ENCODE results near the gene RBPJ. TPM values are rescaled to one million over a fixed set of nuclear protein-coding genes. Genes with fewer than 3 reads are reported as not detected.
A peak's percentile ranks its signal among the peaks of the same experiment; 100 is the strongest.

Gene RBPJ
- total and polyA plus RNA-seq, 2 of the 8 experiments (the other 6 are each of a cell fraction or from before 2014, with no cell fraction given): 65.5 to 217 TPM

- Histone ChIP-seq H2BK12ac (ENCODE audit: low read depth, low read length) (peak overlapping the region; percentile 96; the same call in 1 of the 2 replicates), H3K4me3 (ENCODE audit: extremely low read depth in 1 of 4, insufficient read depth in 2 of 4, low read depth in 3 of 4, low read length in 4 of 4) (no peak overlapping the region), H3K4me2 (ENCODE audit: insufficient read depth in 1 of 2, low read depth in 2 of 2, low read length in 2 of 2) (no peak overlapping the region), H2BK20ac (ENCODE audit: low read length) (peak overlapping the region; percentile 67), H3K9ac (replicated peaks in 1 of 4; ENCODE audit: extremely low read depth in 1 of 4, low read depth in 3 of 4, low read length in 3 of 4) (no peak overlapping the region; a peak in 1 of 7 replicates), H4K8ac (ENCODE audit: extremely low read depth, insufficient read depth, low read length) (no peak overlapping the region), H4K91ac (replicated peaks; ENCODE audit: insufficient read length, low read length) (no peak overlapping the region), H3K23ac (ENCODE audit: insufficient read length) (no peak overlapping the region), H2AK5ac (ENCODE audit: low read depth, low read length) (0 out of 2 replicates have a peak overlapping the region, but pooled peaks have one; percentile 45), H3K4ac (replicated peaks; ENCODE audit: insufficient read length, low read depth, low read length) (no peak overlapping the region), H2BK15ac (ENCODE audit: low read length) (peak overlapping the region; percentile 49; the same call in 1 of the 2 replicates), H3K27me3 (replicated peaks in 1 of 4; ENCODE audit: control insufficient read depth in 3 of 4, extremely low read depth in 1 of 4, insufficient read depth in 3 of 4, low read length in 3 of 4) (no peaks in the 10 kb centered on the region), H2BK120ac (replicated peaks; ENCODE audit: low read depth, low read length) (no peak overlapping the region), H3K36me3 (ENCODE audit: control insufficient read depth in 2 of 4, insufficient read depth in 4 of 4, low read length in 3 of 4) (no peaks in the 10 kb centered on the region), H2BK5ac (ENCODE audit: low read depth, low read length) (peak overlapping the region; percentile 35; the same call in 1 of the 2 replicates), H3K4me1 (replicated peaks in 1 of 4; ENCODE audit: control insufficient read depth in 3 of 4, insufficient read depth in 4 of 4, low read length in 3 of 4) (peaks cover 0 to 12% (median 7%) of the 10 kb centered on the region in 4 experiments; a peak in 5 of 7 replicates), H3K79me1 (ENCODE audit: low read depth, low read length) (no peaks in the 10 kb centered on the region), H3K18ac (ENCODE audit: extremely low read depth, low read length) (no peak overlapping the region), H3K27ac (ENCODE audit: low read depth, low read length) (no peak overlapping the region), H3K9me3 (ENCODE audit: insufficient read depth in 2 of 2, low read depth in 1 of 2, low read length in 1 of 2) (no peaks in the 10 kb centered on the region), H3K56ac (replicated peaks; ENCODE audit: insufficient read length, low read depth, low read length) (no peak overlapping the region), H3K79me2 (ENCODE audit: control insufficient read depth in 1 of 2, insufficient read depth in 2 of 2, low read length in 2 of 2) (no peaks in the 10 kb centered on the region), H3K23me2 (ENCODE audit: low read depth, low read length) (no peaks in the 10 kb centered on the region), H2AFZ (ENCODE audit: low read length) (peak overlapping the region; percentile 52; the same call in 1 of the 2 replicates), H4K5ac (ENCODE audit: insufficient read length, low read depth, low read length) (no peak overlapping the region), H4K20me1 (replicated peaks in 1 of 2; ENCODE audit: control insufficient read depth in 1 of 2, insufficient read depth in 2 of 2, low read length in 2 of 2) (no peaks in the 10 kb centered on the region), H3K14ac (ENCODE audit: insufficient read length) (no peak overlapping the region)
- DNase-seq (ENCODE audit: low read depth in 1 of 2, low spot score in 2 of 2) (no peak), FAIRE-seq (no peak)
- 90% methylated on average over 5 of the region's 5 CpGs; no CpG with 5 or more reads in 1 of the 2 experiments for WGBS, 2 experiments (ENCODE audit: extremely low coverage in 1 of 2, insufficient coverage in 1 of 2, insufficient read length in 1 of 2, insufficient replicate concordance in 2 of 2, low coverage in 1 of 2, low lambda C conversion rate in 2 of 2, missing lambda C conversion rate in 1 of 2)
- ChIA-PET POLR2A (ENCODE audit: partially characterized antibody) (no interaction called here), CTCF (ENCODE audit: partially characterized antibody) (interaction anchor here (1.5 kb wide), 1 partner anchor 213 kb away, joined by 3 read pairs; no protein-coding TSS in a partner anchor)
- TF ChIP-seq RFX5 (IDR thresholded peaks at IDR 0.05; ENCODE audit: borderline replicate concordance, low read depth, low read length) (no peak), JUND (IDR thresholded peaks at IDR 0.05; ENCODE audit: low read length) (no peak), CREB1 (IDR thresholded peaks at IDR 0.05) (no peak), BRCA1 (IDR thresholded peaks at IDR 0.05; ENCODE audit: low read depth, low read length) (no peak), SAP30 (IDR thresholded peaks at IDR 0.05; ENCODE audit: insufficient read depth, insufficient replicate concordance, low read length) (no peak), NRF1 (IDR thresholded peaks at IDR 0.05; ENCODE audit: low read depth, low read length) (no peak), HDAC6 (IDR thresholded peaks at IDR 0.05; ENCODE audit: low read depth, low read length) (no peak), SP4 (IDR thresholded peaks at IDR 0.05; ENCODE audit: low read length) (no peak), CHD2 (IDR thresholded peaks at IDR 0.05; ENCODE audit: low read length) (no peak), RXRA (IDR thresholded peaks at IDR 0.05; ENCODE audit: insufficient read depth, low read depth, low read length) (no peak), GTF2F1 (IDR thresholded peaks at IDR 0.05; ENCODE audit: borderline replicate concordance, low read depth, low read length) (no peak), USF2 (IDR thresholded peaks at IDR 0.05; ENCODE audit: low read length) (no peak), KDM4A (IDR thresholded peaks at IDR 0.05; ENCODE audit: low read depth, low read length, severe bottlenecking) (no peak), POU5F1 (IDR thresholded peaks at IDR 0.05; ENCODE audit: low read depth, low read length) (no peak)
These were observed 25.9 kb upstream of the RBPJ start for GRCh38 chr4:26294904-26295303.

Measured in H1 (cell line).